OCI-LY3 (cell line): ENCODE data around the gene ARHGAP25.

Experiments used
- CTCF ChIP-seq: fragments of 200-600, 300-600 bp; sonication (generic); IDR thresholded peaks from 2 replicates; pipeline ENCODE4 v1.5.1; 2014; ENCODE audit warnings: antibody characterized with exemption, low read length, low read depth
- EZH2phosphoT487 ChIP-seq: fragments of 200-600 bp; shearing (Covaris generic); IDR thresholded peaks from 2 replicates; pipeline ENCODE4 v1.6.1; 2018; ENCODE audit warnings: antibody characterized with exemption, mixed run types, low read depth

- TF ChIP-seq CTCF = no peak
- TF ChIP-seq EZH2phosphoT487 = no peak
Observed at GRCh38 chr2:68747413-68747812, 12.8 kb downstream of the ARHGAP25 start.
